GM12878 (cell line): ENCODE data around the gene CTNNA1. TPM values are rescaled to one million over a fixed set of nuclear protein-coding genes. Genes with fewer than 3 reads are reported as not detected.
"Not testable (repeated sequence)": the region's sequence is repeated elsewhere in the genome, so short reads cannot be mapped to it uniquely, and the experiment has no call there.

Experiments
- ATAC-seq: fragments of 200-7000 bp; cut with Tn5 transposase; 3 replicates; pipeline ENCODE4 v1.9.1; 2020; ENCODE audit warnings: mild to moderate bottlenecking, moderate library complexity
- BruUV-seq: library from RNA; stranded (reverse); fragments of 400-500 nt; replicated peaks from 2 replicates; lab custom pipeline; 2021; lab: Mats Ljungman, UMichigan
- CTCF ChIA-PET: fragments of 300-600 bp; sonication (Branson Sonifier 250); formaldehyde crosslinking; extraction: SDS; loops from one replicate; lab custom pipeline; 2021; ENCODE audit warnings: inconsistent platforms; lab: Yijun Ruan, JAX
- POLR2A ChIA-PET: fragments of 350-600 bp; formaldehyde crosslinking; extraction: SDS; loops from one replicate; lab custom pipeline; 2021; ENCODE audit warnings: inconsistent platforms; lab: Charles Lee
- RAD21 ChIA-PET: fragments of 300-600 bp; sonication (Branson Sonifier 250); formaldehyde crosslinking; loops from one replicate; lab custom pipeline; 2023; ENCODE audit warnings: antibody characterized with exemption; ENCODE audit not compliant: unreplicated experiment; lab: Charles Lee
- SMC1A ChIA-PET: fragments of 300-600 bp; sonication (Branson Sonifier 250); formaldehyde crosslinking; loops from one replicate; lab custom pipeline; 2023; ENCODE audit not compliant: unreplicated experiment, uncharacterized antibody; lab: Charles Lee
- DNase-seq: peaks from one replicate; pipeline ENCODE4 v3.0.0-alpha.2; 2011; ENCODE audit warnings: low read depth, low spot score
- FAIRE-seq: peaks from 3 replicates; lab custom pipeline; 2011; peaks lifted over from hg19 to GRCh38; lab: Jason Lieb, UNC
- H2AFZ ChIP-seq: 2 replicates; pipeline ENCODE4 v1.6.0; 2011; ENCODE audit warnings: low read depth, low read length, control low read depth; ENCODE audit not compliant: control insufficient read depth
- H3K27ac ChIP-seq: 2 replicates; pipeline ENCODE4 v1.5.1; 2011; ENCODE audit warnings: control low read depth; ENCODE audit not compliant: control insufficient read depth, insufficient read depth
- H3K27me3 ChIP-seq, 2 experiments: replicated peaks in 1 of 2; 2 replicates each; pipeline versions ENCODE4 v1.6.0 to v1.6.1; 2011; ENCODE audit warnings: low read length in 1 of 2; ENCODE audit not compliant: control insufficient read depth in 2 of 2, insufficient read depth in 2 of 2
- H3K36me3 ChIP-seq, 2 experiments: 2 replicates each; pipeline ENCODE4 v1.5.1; 2011; ENCODE audit warnings: low read length in 1 of 2; ENCODE audit not compliant: control insufficient read depth in 2 of 2, insufficient read depth in 2 of 2
- H3K4me1 ChIP-seq: 2 replicates; pipeline ENCODE4 v1.6.1; 2011; ENCODE audit warnings: mild to moderate bottlenecking, low read length, moderate library complexity, mixed read lengths; ENCODE audit not compliant: control insufficient read depth, insufficient read depth
- H3K4me2 ChIP-seq: 2 replicates; pipeline ENCODE4 v1.6.0; 2011; ENCODE audit warnings: control low read depth; ENCODE audit not compliant: control insufficient read depth, insufficient read depth
- H3K4me3 ChIP-seq: fragments of 200-600 bp; sonication (generic); 2 replicates; pipeline ENCODE4 v1.5.1; 2016
- H3K79me2 ChIP-seq: 2 replicates; pipeline ENCODE4 v1.6.0; 2011; ENCODE audit warnings: low read length; ENCODE audit not compliant: control insufficient read depth, insufficient read depth
- H3K9ac ChIP-seq: 2 replicates; pipeline ENCODE4 v1.8.0; 2011; ENCODE audit warnings: low read length, control low read depth, mixed read lengths; ENCODE audit not compliant: control insufficient read depth, insufficient read depth
- H3K9me3 ChIP-seq: replicated peaks from 3 replicates; pipeline ENCODE4 v1.5.1; 2011; ENCODE audit warnings: mild to moderate bottlenecking, low read length; ENCODE audit not compliant: control insufficient read depth, insufficient read depth
- H4K20me1 ChIP-seq: 2 replicates; pipeline ENCODE4 v1.6.0; 2011; ENCODE audit not compliant: control insufficient read depth, insufficient read depth
- CBX3 ChIP-seq: fragments of 200-600 bp; sonication (generic); IDR thresholded peaks from 2 replicates; pipeline ENCODE4 v1.6.1; 2016; ENCODE audit warnings: low read depth, borderline replicate concordance
- POLR2A ChIP-seq: IDR thresholded peaks from 2 replicates; pipeline ENCODE4 v1.6.1; 2011; ENCODE audit warnings: low read depth, mild to moderate bottlenecking, low read length
- RB1 ChIP-seq: fragments of 450-650 bp; formaldehyde crosslinking; IDR thresholded peaks from 2 replicates; pipeline ENCODE4 v1.6.1; 2017; ENCODE audit warnings: mild to moderate bottlenecking, borderline replicate concordance
- SPI1 ChIP-seq: IDR thresholded peaks from 2 replicates; pipeline ENCODE4 v1.6.1; 2011; ENCODE audit warnings: low read depth, mild to moderate bottlenecking, low read length, moderate library complexity, borderline replicate concordance; ENCODE audit not compliant: insufficient read depth
- WGBS: methylation state at CpG from one replicate; pipeline ENCODE4 v1.1.6; 2016; ENCODE audit warnings: low lambda C conversion rate; ENCODE audit not compliant: insufficient replicate concordance, insufficient coverage; ENCODE audit errors: missing lambda C conversion rate; 5-methylcytosine and 5-hydroxymethylcytosine counted together
- in situ Hi-C: fragments of 300-500 bp; cut with MboI; formaldehyde crosslinking; loops from 9 replicates; pipeline ENCODE4 v1.14.3; 2018; ENCODE audit warnings: mixed read lengths
- intact Hi-C: fragments of 100-400 bp; cut with micrococcal nuclease; formaldehyde crosslinking; loops from one replicate; pipeline ENCODE4 v1.14.2; 2022; ENCODE audit not compliant: unreplicated experiment
- polyA plus RNA-seq, 11 experiments: library from polyadenylated mRNA; depleted of rRNA in 4 of 11; unstranded in 6 of 11; stranded (reverse) in 5 of 11; fragments of >200 nt; fragmentation: Nextera tagmentation in 4 of 11; fragmentation: Illumina TruSeq in 1 of 11; extraction: Ambion mirVana in 4 of 11; extraction: Trizol in 1 of 11; gene quantifications; 1 replicate in 1 of 11; 2 replicates in 10 of 11; pipeline versions ENCODE4 v1.2.1 to v1.2.3, GENCODE V29; 2011 to 2016; ENCODE audit warnings: inconsistent platforms in 2 of 11, missing spikeins in 2 of 11, low read depth in 1 of 11
- total RNA-seq, 4 experiments: library from RNA; depleted of rRNA in 3 of 4; stranded (reverse); fragments of >200 nt in 3 of 4; fragmentation: Illumina TruSeq in 1 of 4; extraction: Trizol in 1 of 4; gene quantifications; 2 replicates each; pipeline versions ENCODE4 v1.2.1 to v1.2.3, GENCODE V29; 2013 to 2021

CTNNA1 gene
- total and polyA plus RNA-seq, 10 of the 15 experiments (the other 5 are each of a cell fraction or from before 2014, with no cell fraction given): 32.6 to 104 (median 57.7) TPM

GRCh38 chr5:138772986-138773594, 19.9 kb downstream of the CTNNA1 start:
- in situ Hi-C loops (no loop called here), intact Hi-C loops (loop anchor here (10.0 kb wide), 1 partner anchor 128 kb away; no protein-coding TSS in a partner anchor)
- ChIA-PET SMC1A (interaction anchor here (1.0 to 3.9 kb wide), 4 partner anchors 8 to 193 kb away, joined by 3 to 14 read pairs (median 6); no protein-coding TSS in a partner anchor), POLR2A (interaction anchor here (0.9 kb wide), 1 partner anchor 20 kb away, joined by 3 read pairs; no protein-coding TSS in a partner anchor), CTCF (interaction anchor here (0.7 to 4.3 kb wide), 9 partner anchors 16 to 193 kb away, joined by 3 to 34 read pairs (median 4); no protein-coding TSS in a partner anchor), RAD21 (interaction anchor here (0.6 to 2.2 kb wide), 3 partner anchors 130 to 135 kb away, joined by 3 to 5 read pairs (median 4); no protein-coding TSS in a partner anchor)
- no peak for DNase-seq
- no peaks in the 10 kb centered on the region for H3K9me3 ChIP-seq
- BruUV-seq: no TSS peak
- H3K79me2 ChIP-seq: peaks cover 2% of the 10 kb centered on the region
- no peak overlapping the region for H3K4me2 ChIP-seq
- H2AFZ ChIP-seq: no peak overlapping the region
- H3K36me3 ChIP-seq: no peaks in the 10 kb centered on the region; a peak in 1 of 4 replicates
- no peak overlapping the region for H3K27ac ChIP-seq
- no peak for FAIRE-seq
- no peaks in the 10 kb centered on the region for H3K4me1 ChIP-seq
- 87% methylated on average over 5 of the region's 5 CpGs for WGBS
- H3K4me3 ChIP-seq: no peak overlapping the region
- H3K9ac ChIP-seq: no peak overlapping the region
- no peaks in the 10 kb centered on the region for H4K20me1 ChIP-seq
- no peak for TF ChIP-seq POLR2A
- no peak for TF ChIP-seq RB1
- no peak for TF ChIP-seq SPI1
- no peak for TF ChIP-seq CBX3
- no peaks in the 10 kb centered on the region for H3K27me3 ChIP-seq
- no peak for ATAC-seq

- ATAC-seq, FAIRE-seq, H3K36me3 ChIP-seq, H3K27me3 ChIP-seq, H3K9me3 ChIP-seq, H3K79me2 ChIP-seq, H3K4me1 ChIP-seq, H4K20me1 ChIP-seq, H3K4me2 ChIP-seq, H3K4me3 ChIP-seq, H2AFZ ChIP-seq, DNase-seq, BruUV-seq, H3K9ac ChIP-seq, in situ Hi-C loops, H3K27ac ChIP-seq: not testable (repeated sequence)
- RAD21 ChIA-PET: interaction anchor here (2.0 to 2.2 kb wide), 2 partner anchors 131 to 133 kb away, joined by 4 to 5 read pairs; no protein-coding TSS in a partner anchor
- SMC1A ChIA-PET: interaction anchor here (3.9 kb wide), 1 partner anchor 10 kb away, joined by 14 read pairs; no protein-coding TSS in a partner anchor
- POLR2A ChIA-PET: interaction anchor here (0.9 to 1.0 kb wide), 2 partner anchors 8 to 20 kb away, joined by 3 to 4 read pairs; no protein-coding TSS in a partner anchor
- CTCF ChIA-PET: interaction anchor here (0.7 to 4.3 kb wide), 9 partner anchors 15 to 194 kb away, joined by 3 to 34 read pairs (median 4); no protein-coding TSS in a partner anchor
- intact Hi-C loops: loop anchor here (10.0 kb wide), 1 partner anchor 129 kb away; no protein-coding TSS in a partner anchor
- WGBS: 82% methylated on average over 6 of the region's 6 CpGs
These were observed 20.4 kb downstream of the CTNNA1 start for GRCh38 chr5:138773624-138774023.
